ENCODE measurements around the gene RNASET2. TPM values are rescaled to one million over a fixed set of nuclear protein-coding genes. Genes with fewer than 3 reads are reported as not detected.

RNASET2 gene
- total and polyA plus RNA-seq, 2 donors from 2014 or later: 50.7 to 69.0 TPM

DNA sequence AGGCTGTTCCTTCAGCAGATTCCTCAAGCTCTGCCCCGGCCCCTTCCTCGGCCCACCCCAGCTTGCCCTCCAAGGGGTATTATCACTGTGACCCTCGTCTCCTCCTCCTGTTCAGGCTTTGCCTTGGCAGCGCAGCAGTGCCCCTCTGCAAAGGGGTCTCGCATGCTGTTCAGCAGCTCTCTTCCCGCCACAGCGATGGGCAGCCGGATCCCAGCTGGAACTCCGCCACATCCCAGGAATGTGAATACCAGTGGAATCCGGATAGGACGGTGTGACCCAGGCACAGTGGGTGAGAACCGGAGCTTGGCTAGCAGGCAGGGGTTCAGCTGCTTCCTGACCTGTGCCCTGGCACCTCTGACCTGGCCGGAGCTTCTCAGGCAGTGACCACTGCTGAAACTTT, 52.9 kb downstream of the RNASET2 start:
- TF ChIP-seq, protein P1, sequence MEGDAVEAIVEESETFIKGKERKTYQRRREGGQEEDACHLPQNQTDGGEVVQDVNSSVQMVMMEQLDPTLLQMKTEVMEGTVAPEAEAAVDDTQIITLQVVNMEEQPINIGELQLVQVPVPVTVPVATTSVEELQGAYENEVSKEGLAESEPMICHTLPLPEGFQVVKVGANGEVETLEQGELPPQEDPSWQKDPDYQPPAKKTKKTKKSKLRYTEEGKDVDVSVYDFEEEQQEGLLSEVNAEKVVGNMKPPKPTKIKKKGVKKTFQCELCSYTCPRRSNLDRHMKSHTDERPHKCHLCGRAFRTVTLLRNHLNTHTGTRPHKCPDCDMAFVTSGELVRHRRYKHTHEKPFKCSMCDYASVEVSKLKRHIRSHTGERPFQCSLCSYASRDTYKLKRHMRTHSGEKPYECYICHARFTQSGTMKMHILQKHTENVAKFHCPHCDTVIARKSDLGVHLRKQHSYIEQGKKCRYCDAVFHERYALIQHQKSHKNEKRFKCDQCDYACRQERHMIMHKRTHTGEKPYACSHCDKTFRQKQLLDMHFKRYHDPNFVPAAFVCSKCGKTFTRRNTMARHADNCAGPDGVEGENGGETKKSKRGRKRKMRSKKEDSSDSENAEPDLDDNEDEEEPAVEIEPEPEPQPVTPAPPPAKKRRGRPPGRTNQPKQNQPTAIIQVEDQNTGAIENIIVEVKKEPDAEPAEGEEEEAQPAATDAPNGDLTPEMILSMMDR (IDR thresholded peaks at IDR 0.05; ENCODE audit: borderline replicate concordance, extremely low read depth, insufficient read depth): no peak
- Histone ChIP-seq H3K4me3 (ENCODE audit: low read length in 3 of 3) (no peak overlapping the region), H3K27ac (ENCODE audit: low read depth in 2 of 2, low read length in 2 of 2) (no peak overlapping the region), H3K9ac (ENCODE audit: low read length in 3 of 3) (no peak overlapping the region), H3K9me3 (ENCODE audit: control insufficient read depth in 2 of 3, insufficient read depth in 1 of 3, low read length in 3 of 3) (no peaks in the 10 kb centered on the region), H3K4me1 (ENCODE audit: control insufficient read depth in 2 of 3, insufficient read depth in 2 of 3, low read depth in 1 of 3, low read length in 3 of 3) (peaks cover 0 to 2% (median 0%) of the 10 kb centered on the region in 3 donors), H3K36me3 (ENCODE audit: control insufficient read depth in 2 of 3, insufficient read depth in 3 of 3, low read length in 3 of 3) (no peaks in the 10 kb centered on the region), H3K27me3 (ENCODE audit: control insufficient read depth, insufficient read depth, low read length) (no peaks in the 10 kb centered on the region)
- FAIRE-seq: no peak
- intact Hi-C loops (cut with DNase I): no loop called here
- DNase-seq: peak in 1 of 5 donors; percentile 66

GRCh38 chr6:166903027-166903426, 53.3 kb downstream of the RNASET2 start:
- no peaks in the 10 kb centered on the region for H3K9me3 ChIP-seq (ENCODE audit: control insufficient read depth in 2 of 3, insufficient read depth in 1 of 3, low read length in 3 of 3)
- no peak for FAIRE-seq

GRCh38 chr6:166902211-166902755, 54.1 kb downstream of the RNASET2 start:
- H3K9ac ChIP-seq (ENCODE audit: low read length in 3 of 3): no peak overlapping the region
- no peaks in the 10 kb centered on the region for H3K9me3 ChIP-seq (ENCODE audit: control insufficient read depth in 2 of 3, insufficient read depth in 1 of 3, low read length in 3 of 3)
- no peaks in the 10 kb centered on the region for H3K27me3 ChIP-seq (ENCODE audit: control insufficient read depth, insufficient read depth, low read length)
- no peak overlapping the region for H3K4me3 ChIP-seq (ENCODE audit: low read length in 3 of 3)
- H3K4me1 ChIP-seq (ENCODE audit: control insufficient read depth in 2 of 3, insufficient read depth in 2 of 3, low read depth in 1 of 3, low read length in 3 of 3): peaks cover 0 to 2% (median 0%) of the 10 kb centered on the region in 3 donors
- no peak for FAIRE-seq
- TF ChIP-seq, protein P1 (IDR thresholded peaks at IDR 0.05; ENCODE audit: borderline replicate concordance, extremely low read depth, insufficient read depth): no peak
- DNase-seq: no peak
- no peaks in the 10 kb centered on the region for H3K36me3 ChIP-seq (ENCODE audit: control insufficient read depth in 2 of 3, insufficient read depth in 3 of 3, low read length in 3 of 3)
- intact Hi-C loops (cut with DNase I): no loop called here
- H3K27ac ChIP-seq (ENCODE audit: low read depth in 2 of 2, low read length in 2 of 2): no peak overlapping the region

More at GRCh38 chr6:166903027-166903426, 53.3 kb downstream of the RNASET2 start:
- Histone ChIP-seq H3K27ac (ENCODE audit: low read depth in 2 of 2, low read length in 2 of 2) (no peak overlapping the region), H3K4me1 (ENCODE audit: control insufficient read depth in 2 of 3, insufficient read depth in 2 of 3, low read depth in 1 of 3, low read length in 3 of 3) (peaks cover 0 to 2% (median 0%) of the 10 kb centered on the region in 3 donors), H3K27me3 (ENCODE audit: control insufficient read depth, insufficient read depth, low read length) (no peaks in the 10 kb centered on the region), H3K36me3 (ENCODE audit: control insufficient read depth in 2 of 3, insufficient read depth in 3 of 3, low read length in 3 of 3) (no peaks in the 10 kb centered on the region), H3K9ac (ENCODE audit: low read length in 3 of 3) (no peak overlapping the region), H3K4me3 (ENCODE audit: low read length in 3 of 3) (no peak overlapping the region)
- no peak for DNase-seq
- intact Hi-C loops (cut with DNase I): no loop called here
- TF ChIP-seq, protein P1 (IDR thresholded peaks at IDR 0.05; ENCODE audit: borderline replicate concordance, extremely low read depth, insufficient read depth): no peak

DNA sequence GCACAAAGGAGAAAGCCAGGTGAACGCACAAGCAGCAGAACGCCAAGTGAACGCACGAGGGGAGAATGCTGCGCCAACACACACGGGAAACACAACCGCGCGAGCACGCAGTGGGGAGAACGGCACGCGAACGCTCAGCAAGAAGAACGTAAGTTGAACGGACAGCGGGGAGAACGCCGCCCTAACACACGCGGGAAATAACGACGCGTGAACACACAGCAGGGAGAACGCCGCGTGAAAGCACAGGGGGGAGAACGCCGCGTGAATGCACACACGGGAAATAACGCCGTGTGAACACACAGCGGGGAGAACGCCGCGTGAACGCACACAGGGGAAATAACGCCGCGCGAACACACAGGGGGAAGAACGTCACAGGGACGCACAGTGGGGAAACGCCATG, 54.7 kb downstream of the RNASET2 start:
- TF ChIP-seq, protein P1 (IDR thresholded peaks at IDR 0.05; ENCODE audit: borderline replicate concordance, extremely low read depth, insufficient read depth): no peak

More for the DNA sequence above, 54.7 kb downstream of the RNASET2 start:
- H3K4me1 ChIP-seq (ENCODE audit: control insufficient read depth in 2 of 3, insufficient read depth in 2 of 3, low read depth in 1 of 3, low read length in 3 of 3): peaks cover 0 to 2% (median 0%) of the 10 kb centered on the region in 3 donors
- no peaks in the 10 kb centered on the region for H3K36me3 ChIP-seq (ENCODE audit: control insufficient read depth in 2 of 3, insufficient read depth in 3 of 3, low read length in 3 of 3)
- no peak overlapping the region for H3K9ac ChIP-seq (ENCODE audit: low read length in 3 of 3)
- no peak for DNase-seq
- no peak overlapping the region for H3K27ac ChIP-seq (ENCODE audit: low read depth in 2 of 2, low read length in 2 of 2)
- intact Hi-C loops (cut with DNase I): no loop called here
- H3K9me3 ChIP-seq (ENCODE audit: control insufficient read depth in 2 of 3, insufficient read depth in 1 of 3, low read length in 3 of 3): no peaks in the 10 kb centered on the region
- no peaks in the 10 kb centered on the region for H3K27me3 ChIP-seq (ENCODE audit: control insufficient read depth, insufficient read depth, low read length)
- no peak overlapping the region for H3K4me3 ChIP-seq (ENCODE audit: low read length in 3 of 3)
- no peak for FAIRE-seq

Measured in kidney (tissue), 14 donors.